Endometrium (tissue), 2 donors: ENCODE results near the gene CPEB2.
"Not testable (repeated sequence)": the region's sequence is repeated elsewhere in the genome, so short reads cannot be mapped to it uniquely, and the experiment has no call there.

ENCODE experiments used
- FAIRE-seq: peaks from 2 replicates; lab custom pipeline; 2012; peaks lifted over from hg19 to GRCh38; lab: Jason Lieb, UNC
- donor health status: control.
- donor health status: control.

The CPEB2 gene

GRCh38 chr4:15054541-15054940 is 52.3 kb downstream of the CPEB2 start:
- no peak for FAIRE-seq

GRCh38 chr4:15060213-15060612 is 57.9 kb downstream of the CPEB2 start:
- FAIRE-seq: no peak

- no peak for FAIRE-seq
Observed at GRCh38 chr4:15063341-15063740, 61.1 kb downstream of the CPEB2 start.

- no peak for FAIRE-seq
Observed at GRCh38 chr4:15065516-15065915, 63.2 kb downstream of the CPEB2 start.

GRCh38 chr4:15066140-15066539 is 63.9 kb downstream of the CPEB2 start:
- FAIRE-seq: no peak

GRCh38 chr4:15068298-15068697 is 66.0 kb downstream of the CPEB2 start:
- peak; percentile 4 for FAIRE-seq

- FAIRE-seq: no peak
Observed at GRCh38 chr4:15075875-15076274, 73.6 kb downstream of the CPEB2 start.

GRCh38 chr4:15077969-15078368 is 75.7 kb downstream of the CPEB2 start:
- FAIRE-seq: no peak

- no peak for FAIRE-seq
Observed at GRCh38 chr4:15078682-15079642, 76.7 kb downstream of the CPEB2 start.

GRCh38 chr4:15084780-15085179 is 82.5 kb downstream of the CPEB2 start:
- FAIRE-seq: no peak

GRCh38 chr4:15085762-15086161 is 83.5 kb downstream of the CPEB2 start:
- FAIRE-seq: not testable (repeated sequence)

- FAIRE-seq: not testable (repeated sequence)
Observed at GRCh38 chr4:15086259-15086658, 84.0 kb downstream of the CPEB2 start.

GRCh38 chr4:15088394-15089035 is 86.2 kb downstream of the CPEB2 start:
- no peak for FAIRE-seq

GRCh38 chr4:15089979-15090378 is 87.7 kb downstream of the CPEB2 start:
- no peak for FAIRE-seq

- FAIRE-seq: no peak
Observed at GRCh38 chr4:15100380-15100779, 98.1 kb downstream of the CPEB2 start.

- no peak for FAIRE-seq
Observed at GRCh38 chr4:15100994-15101695, 98.9 kb downstream of the CPEB2 start.

GRCh38 chr4:15104825-15105224 is 102.5 kb downstream of the CPEB2 start:
- FAIRE-seq: no peak

- no peak for FAIRE-seq
Observed at GRCh38 chr4:15106399-15106798, 104.1 kb downstream of the CPEB2 start.

- FAIRE-seq: no peak
Observed at GRCh38 chr4:15109600-15109999, 107.3 kb downstream of the CPEB2 start.

- FAIRE-seq: no peak
Observed at GRCh38 chr4:15110120-15110571, 107.9 kb downstream of the CPEB2 start.

GRCh38 chr4:15116509-15117079 is 114.3 kb downstream of the CPEB2 start:
- no peak for FAIRE-seq

GRCh38 chr4:15117270-15117946 is 115.1 kb downstream of the CPEB2 start:
- FAIRE-seq: no peak
